Measurements from ENCODE around the gene FNBP1L.
A peak's percentile ranks its signal among the peaks of the same experiment; 100 is the strongest.
"Not testable (repeated sequence)": the region's sequence is repeated elsewhere in the genome, so short reads cannot be mapped to it uniquely, and the experiment has no call there.

FNBP1L gene

DNA sequence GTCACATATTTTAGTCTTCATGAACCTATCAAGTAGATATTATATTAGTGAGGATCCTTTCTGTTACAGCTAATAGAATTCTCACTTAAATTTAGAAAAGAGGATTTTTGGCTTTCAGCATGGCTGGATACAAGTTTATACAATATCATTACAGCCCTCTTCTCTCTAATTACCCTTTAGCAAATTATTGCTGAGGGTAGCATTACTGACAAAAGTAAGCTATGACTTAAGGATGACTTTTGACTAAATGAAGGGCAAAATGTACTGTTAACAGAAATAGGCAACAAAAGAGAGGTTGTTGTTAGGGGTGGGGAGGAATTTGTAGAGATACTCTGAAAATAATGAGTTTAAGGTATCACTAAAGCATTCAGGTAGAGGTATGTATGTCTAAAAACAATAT, 85.8 kb downstream of the FNBP1L start:
- Histone ChIP-seq H3K9me3 (replicated peaks in 1 of 11) (no peaks in the 10 kb centered on the region), H3K9ac (no peak overlapping the region), H3K4me3 (no peak overlapping the region), H3K27ac (no peak overlapping the region), H3K27me3 (no peaks in the 10 kb centered on the region), H4K20me1 (no peaks in the 10 kb centered on the region), H3K4me2 (no peak overlapping the region), H3K4me1 (no peaks in the 10 kb centered on the region), H3K36me3 (peaks cover 39 to 90% (median 62%) of the 10 kb centered on the region in 11 experiments)
- TF ChIP-seq Cebpa-rat (IDR thresholded peaks at IDR 0.05), result no peak

DNA sequence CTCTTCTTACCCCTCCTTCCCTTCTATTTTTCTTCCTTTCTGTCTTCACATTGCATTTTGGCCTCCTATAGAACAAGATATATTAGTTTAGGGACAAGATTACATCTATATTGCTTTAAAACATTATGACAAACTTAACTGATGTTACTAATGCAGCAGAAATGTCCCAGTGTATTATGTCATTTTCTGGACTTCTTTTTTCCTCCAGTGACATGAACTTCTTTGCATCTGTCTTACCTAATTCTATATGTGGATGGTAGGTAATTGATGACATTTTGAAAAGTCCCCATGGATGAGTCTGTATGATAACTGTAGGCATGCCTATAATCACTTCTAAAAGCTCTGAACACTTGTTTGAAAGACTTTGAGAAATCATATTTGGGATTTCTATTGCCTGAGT, 89.5 kb downstream of the FNBP1L start:
- no peak for TF ChIP-seq Cebpa-rat (IDR thresholded peaks at IDR 0.05)

DNA sequence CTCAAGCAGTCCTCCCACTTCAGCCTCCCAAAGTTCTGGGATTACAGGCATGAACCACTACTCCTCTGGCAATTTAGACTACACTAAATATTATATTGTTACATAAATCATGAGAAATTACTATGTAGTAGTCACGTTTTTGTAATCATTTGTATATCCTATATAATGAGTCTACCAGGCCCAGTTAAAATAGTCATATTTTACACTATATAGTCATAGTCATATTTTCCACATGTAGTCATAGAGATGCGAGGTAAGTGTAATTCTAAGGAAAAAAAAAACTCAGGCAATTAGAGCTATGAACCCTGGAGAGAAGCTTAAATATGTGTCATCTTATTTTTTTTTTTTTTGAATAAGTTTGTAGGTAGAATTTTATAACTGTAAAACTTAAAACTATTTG, 90.0 kb downstream of the FNBP1L start:
- no peaks in the 10 kb centered on the region for H3K27me3 ChIP-seq
- H3K4me1 ChIP-seq, result no peaks in the 10 kb centered on the region
- peaks cover 11 to 60% (median 28%) of the 10 kb centered on the region in 11 experiments; a peak in 19 of 22 replicates for H3K36me3 ChIP-seq
- no peak overlapping the region for H3K9ac ChIP-seq
- H3K4me2 ChIP-seq, result no peak overlapping the region
- no peaks in the 10 kb centered on the region for H3K9me3 ChIP-seq (replicated peaks in 1 of 11)
- H4K20me1 ChIP-seq, result no peaks in the 10 kb centered on the region
- H3K27ac ChIP-seq, result no peak overlapping the region
- TF ChIP-seq Cebpa-rat (IDR thresholded peaks at IDR 0.05), result no peak
- no peak overlapping the region for H3K4me3 ChIP-seq

More for the DNA sequence above, 89.5 kb downstream of the FNBP1L start:
- no peak overlapping the region for H3K4me3 ChIP-seq
- H3K4me2 ChIP-seq, result no peak overlapping the region
- no peaks in the 10 kb centered on the region for H3K4me1 ChIP-seq
- no peak overlapping the region for H3K9ac ChIP-seq
- peaks cover 11 to 60% (median 28%) of the 10 kb centered on the region in 11 experiments; a peak in 20 of 22 replicates for H3K36me3 ChIP-seq
- no peak overlapping the region for H3K27ac ChIP-seq
- H3K9me3 ChIP-seq (replicated peaks in 1 of 11), result no peaks in the 10 kb centered on the region
- H3K27me3 ChIP-seq, result no peaks in the 10 kb centered on the region
- no peaks in the 10 kb centered on the region for H4K20me1 ChIP-seq

DNA sequence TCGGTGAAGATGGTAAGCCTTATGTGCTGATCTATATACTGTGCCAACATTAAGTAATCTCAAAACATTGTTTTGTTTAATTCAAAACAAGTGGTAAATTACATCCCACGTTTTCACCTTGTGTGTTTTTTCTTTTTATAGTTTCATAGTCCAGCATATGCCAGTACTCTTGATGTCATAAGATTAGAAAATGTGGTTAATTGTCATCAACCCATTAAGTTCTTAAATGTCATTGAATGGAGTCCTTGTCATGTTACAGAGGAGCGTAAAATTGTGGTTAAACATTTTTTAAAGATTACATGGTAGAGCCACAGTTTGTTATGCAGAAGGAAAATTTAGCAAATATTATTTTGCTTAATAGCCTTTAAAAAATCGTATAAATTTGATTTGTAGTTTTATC, 93.1 kb downstream of the FNBP1L start:
- no peak overlapping the region for H3K27ac ChIP-seq
- no peaks in the 10 kb centered on the region for H3K27me3 ChIP-seq
- H3K4me3 ChIP-seq, result no peak overlapping the region

DNA sequence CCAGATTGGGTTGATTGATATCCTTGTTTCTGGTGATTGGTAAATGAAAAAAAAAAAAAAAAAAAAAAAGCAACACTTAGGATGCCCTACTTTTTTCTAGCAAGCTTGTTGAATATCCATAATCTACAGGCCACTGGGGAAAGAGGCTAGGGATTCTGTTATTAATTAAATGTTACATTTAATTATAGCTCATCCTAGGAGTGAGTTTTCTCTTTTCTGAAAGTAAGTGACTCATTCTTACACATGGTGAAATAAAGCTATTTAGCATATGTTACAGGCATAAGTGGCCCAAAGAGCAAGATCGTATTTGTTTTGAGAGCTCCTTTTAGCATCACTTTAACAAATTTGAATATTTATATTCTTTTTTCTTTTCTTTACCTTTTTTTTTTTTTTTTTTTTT, 94.5 kb downstream of the FNBP1L start:
- Histone ChIP-seq H3K36me3 (peaks cover 21 to 64% (median 38%) of the 10 kb centered on the region in 11 experiments; a peak in 21 of 22 replicates), H3K4me2 (no peak overlapping the region), H3K4me1 (no peaks in the 10 kb centered on the region), H3K4me3 (no peak overlapping the region), H4K20me1 (no peaks in the 10 kb centered on the region), H3K27ac (no peak overlapping the region), H3K27me3 (no peaks in the 10 kb centered on the region), H3K9me3 (replicated peaks in 1 of 11) (no peaks in the 10 kb centered on the region), H3K9ac (no peak overlapping the region)
- TF ChIP-seq Cebpa-rat (IDR thresholded peaks at IDR 0.05), result no peak

More for the DNA sequence above, 93.1 kb downstream of the FNBP1L start:
- H3K4me1 ChIP-seq, result no peaks in the 10 kb centered on the region
- H3K4me2 ChIP-seq, result no peak overlapping the region
- no peak overlapping the region for H3K9ac ChIP-seq
- TF ChIP-seq Cebpa-rat (IDR thresholded peaks at IDR 0.05), result no peak
- H3K9me3 ChIP-seq (replicated peaks in 1 of 11), result no peaks in the 10 kb centered on the region
- H3K36me3 ChIP-seq, result peaks cover 18 to 62% (median 33%) of the 10 kb centered on the region in 11 experiments; a peak in 18 of 22 replicates
- H4K20me1 ChIP-seq, result no peaks in the 10 kb centered on the region

DNA sequence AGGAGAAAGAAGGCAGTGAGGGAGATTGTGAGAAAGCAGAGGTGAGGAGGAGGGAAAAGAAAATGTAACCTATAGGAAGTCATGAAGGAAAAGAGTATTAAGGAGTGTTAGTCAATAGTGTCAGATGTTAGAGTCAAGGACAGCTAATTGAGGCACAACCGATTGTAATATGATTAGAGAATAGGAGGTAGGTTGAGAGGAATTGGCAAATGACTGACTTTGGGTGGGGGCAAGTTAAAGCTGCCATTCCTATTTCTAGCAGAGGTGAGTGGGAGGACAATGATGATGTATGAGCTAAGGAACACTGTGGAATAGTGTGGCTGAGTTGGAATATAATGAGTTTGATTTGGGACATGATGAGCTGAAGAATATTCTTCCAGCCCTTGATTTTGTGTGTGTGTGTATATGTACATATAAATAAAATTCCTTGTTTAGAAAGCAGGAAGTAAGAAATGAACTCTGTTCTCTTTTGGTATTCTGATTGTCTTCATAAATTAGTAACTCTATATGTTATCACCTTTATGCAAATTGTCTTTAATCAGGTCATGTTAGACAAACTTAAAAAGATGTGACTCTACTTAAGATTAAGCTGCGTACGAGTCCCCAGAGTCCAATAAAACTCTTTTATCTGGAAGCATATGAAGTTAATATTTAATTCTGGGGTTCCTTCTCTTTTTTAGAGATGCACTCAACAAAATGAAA, 98.4 kb downstream of the FNBP1L start:
- Histone ChIP-seq H3K4me2 (no peak overlapping the region), H3K4me1 (peaks cover 0 to 20% (median 2%) of the 10 kb centered on the region in 10 experiments; a peak in 9 of 20 replicates), H4K20me1 (no peaks in the 10 kb centered on the region), H3K4me3 (no peak overlapping the region), H3K27ac (no peak overlapping the region), H3K27me3 (no peaks in the 10 kb centered on the region), H3K9ac (no peak overlapping the region), H3K36me3 (peaks cover 53 to 95% (median 66%) of the 10 kb centered on the region in 11 experiments), H3K9me3 (replicated peaks in 1 of 11) (no peaks in the 10 kb centered on the region)
- TF ChIP-seq Cebpa-rat (IDR thresholded peaks at IDR 0.05), result no peak

DNA sequence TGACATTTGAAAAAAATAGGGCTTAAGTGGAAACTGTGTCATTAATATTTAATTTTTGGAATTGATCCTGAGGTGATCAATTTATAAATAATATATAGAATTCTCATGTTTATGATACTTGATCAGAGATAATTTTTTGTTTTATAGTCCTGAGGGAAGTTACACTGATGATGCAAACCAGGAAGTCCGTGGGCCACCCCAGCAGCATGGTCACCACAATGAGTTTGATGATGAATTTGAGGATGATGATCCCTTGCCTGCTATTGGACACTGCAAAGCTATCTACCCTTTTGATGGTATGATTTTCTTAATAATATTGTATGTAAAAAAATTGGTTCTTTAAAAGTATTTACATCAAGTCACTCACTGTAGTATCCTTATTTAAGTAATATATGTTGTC, 101.2 kb downstream of the FNBP1L start:
- Histone ChIP-seq H3K27me3 (no peaks in the 10 kb centered on the region), H3K27ac (no peak overlapping the region), H3K9ac (no peak overlapping the region), H3K4me1 (peaks cover 0 to 30% (median 2%) of the 10 kb centered on the region in 10 experiments; a peak in 9 of 20 replicates), H3K4me2 (peak overlapping the region in 1 of 11 experiments; percentile 57; a peak in 2 of 22 replicates), H3K4me3 (no peak overlapping the region), H3K9me3 (replicated peaks in 1 of 11) (no peaks in the 10 kb centered on the region), H4K20me1 (no peaks in the 10 kb centered on the region), H3K36me3 (peaks cover 54 to 98% (median 77%) of the 10 kb centered on the region in 11 experiments)
- TF ChIP-seq Cebpa-rat (IDR thresholded peaks at IDR 0.05), result no peak

DNA sequence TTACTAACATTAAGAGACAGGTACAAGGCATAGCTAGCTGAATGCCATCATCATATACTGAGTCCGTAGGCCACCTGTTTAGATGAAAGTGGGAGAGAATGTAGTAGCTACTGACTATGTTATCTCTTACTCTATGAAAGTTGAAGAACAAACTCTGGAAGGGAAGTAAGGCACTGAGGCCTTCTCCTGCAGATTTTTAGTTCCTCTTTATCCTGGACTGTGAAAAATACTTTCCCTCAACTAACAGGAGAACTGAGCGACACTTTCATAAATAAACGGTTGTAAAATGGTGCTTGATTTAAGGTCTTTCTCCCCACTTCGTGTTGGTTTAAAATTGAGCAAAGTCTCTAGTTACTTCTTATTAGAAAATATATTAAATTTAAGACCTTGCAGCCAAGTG, 101.9 kb downstream of the FNBP1L start:
- Histone ChIP-seq H3K36me3 (peaks cover 48 to 95% (median 76%) of the 10 kb centered on the region in 11 experiments), H3K4me1 (peaks cover 0 to 30% (median 2%) of the 10 kb centered on the region in 10 experiments; a peak in 9 of 20 replicates), H3K27ac (no peak overlapping the region), H4K20me1 (no peaks in the 10 kb centered on the region), H3K9ac (no peak overlapping the region), H3K4me3 (no peak overlapping the region), H3K27me3 (no peaks in the 10 kb centered on the region), H3K9me3 (replicated peaks in 1 of 11) (no peaks in the 10 kb centered on the region), H3K4me2 (peak overlapping the region in 2 of 11 experiments; percentile 48 to 57; a peak in 4 of 22 replicates)
- no peak for TF ChIP-seq Cebpa-rat (IDR thresholded peaks at IDR 0.05)

DNA sequence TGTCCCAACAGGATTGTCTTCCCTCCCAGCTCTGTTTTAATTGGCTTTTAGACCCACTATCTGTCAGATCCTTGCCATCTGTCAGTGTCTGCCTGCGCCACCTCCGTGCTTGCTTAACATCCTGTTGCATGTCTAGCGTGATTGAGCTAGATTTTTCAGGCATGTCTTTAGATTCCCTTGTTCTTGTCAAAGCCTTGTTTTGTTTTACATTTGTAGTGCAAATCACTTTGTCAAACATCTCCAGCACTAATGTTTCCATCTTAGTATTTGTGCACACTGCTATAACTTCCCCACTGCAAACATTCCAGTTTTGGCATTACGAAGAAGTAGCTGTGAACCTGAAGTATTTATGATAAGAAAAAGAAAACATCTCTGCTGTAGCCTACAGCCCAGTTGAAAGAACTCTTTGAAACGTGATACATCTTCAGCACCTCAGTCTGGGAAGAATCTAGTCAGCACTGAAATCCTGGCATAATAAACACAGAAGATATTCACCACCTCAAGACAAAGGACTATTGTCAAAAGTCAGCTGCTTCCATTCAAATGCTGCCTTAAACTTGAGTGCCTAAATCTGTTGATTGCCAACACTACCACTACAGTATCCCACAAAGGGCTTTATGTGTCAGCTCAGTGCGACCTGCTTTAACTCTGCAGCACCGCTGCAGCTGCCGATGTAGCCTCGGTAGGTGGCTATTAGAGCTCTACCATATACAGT, 105.0 kb downstream of the FNBP1L start:
- Histone ChIP-seq H3K4me2 (peak overlapping the region in 1 of 11 experiments; percentile 44; a peak in 1 of 22 replicates), H3K27ac (no peak overlapping the region)

DNA sequence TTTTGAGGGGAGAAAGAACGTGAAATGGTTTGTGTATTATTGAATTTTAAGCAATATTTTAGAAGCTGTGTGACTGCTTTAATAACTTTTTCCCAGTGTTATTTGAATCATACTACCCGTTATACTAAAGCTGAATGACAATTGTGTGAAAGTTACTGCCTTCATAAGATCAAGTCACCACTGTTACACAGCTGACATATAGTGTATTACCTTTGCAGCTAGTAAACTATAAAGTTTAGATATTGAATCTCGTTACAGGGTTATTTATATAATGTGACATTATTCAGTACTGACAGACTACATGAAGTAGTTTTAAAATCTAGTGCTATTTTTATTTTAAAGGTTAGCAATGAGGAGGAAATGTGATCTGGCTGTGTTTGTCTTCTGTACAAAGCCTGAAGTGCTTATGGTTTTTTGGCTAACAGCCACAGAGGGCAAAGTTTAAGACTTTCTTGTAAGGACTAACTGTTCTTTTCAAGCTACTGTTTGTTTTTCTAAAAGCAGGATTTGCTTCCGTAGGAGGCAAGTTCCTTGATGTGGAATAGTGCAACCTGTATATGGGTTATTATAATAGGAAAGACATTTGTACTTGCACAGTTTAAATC, 106.1 kb downstream of the FNBP1L start:
- H3K4me2 ChIP-seq, H3K4me3 ChIP-seq, H3K27me3 ChIP-seq, H3K9ac ChIP-seq, H3K27ac ChIP-seq, H4K20me1 ChIP-seq: not testable (repeated sequence)
- Histone ChIP-seq H3K36me3 (peaks cover 33 to 88% (median 64%) of the 10 kb centered on the region in 11 experiments; a peak in 21 of 22 replicates), H3K4me1 (peaks cover 0 to 40% (median 5%) of the 10 kb centered on the region in 10 experiments; a peak in 14 of 20 replicates), H3K9me3 (replicated peaks in 1 of 11) (peaks cover 0 to 13% (median 8%) of the 10 kb centered on the region in 11 experiments; a peak in 15 of 22 replicates)

More for the DNA sequence above, 105.0 kb downstream of the FNBP1L start:
- Histone ChIP-seq H3K4me1 (peaks cover 0 to 33% (median 2%) of the 10 kb centered on the region in 10 experiments; a peak in 9 of 20 replicates), H3K36me3 (peaks cover 40 to 88% (median 64%) of the 10 kb centered on the region in 11 experiments; a peak in 21 of 22 replicates), H4K20me1 (no peaks in the 10 kb centered on the region), H3K9ac (no peak overlapping the region), H3K27me3 (no peaks in the 10 kb centered on the region), H3K9me3 (replicated peaks in 1 of 11) (peaks cover 0 to 3% (median 0%) of the 10 kb centered on the region in 11 experiments; a peak in 2 of 22 replicates), H3K4me3 (no peak overlapping the region)
- no peak for TF ChIP-seq Cebpa-rat (IDR thresholded peaks at IDR 0.05)
